ENCODE measurements around the gene C6orf58. TPM values are rescaled to one million over a fixed set of nuclear protein-coding genes. Genes with fewer than 3 reads are reported as not detected.

Gene C6orf58
- total RNA-seq, 4 donors from 2014 or later: not detected

DNA sequence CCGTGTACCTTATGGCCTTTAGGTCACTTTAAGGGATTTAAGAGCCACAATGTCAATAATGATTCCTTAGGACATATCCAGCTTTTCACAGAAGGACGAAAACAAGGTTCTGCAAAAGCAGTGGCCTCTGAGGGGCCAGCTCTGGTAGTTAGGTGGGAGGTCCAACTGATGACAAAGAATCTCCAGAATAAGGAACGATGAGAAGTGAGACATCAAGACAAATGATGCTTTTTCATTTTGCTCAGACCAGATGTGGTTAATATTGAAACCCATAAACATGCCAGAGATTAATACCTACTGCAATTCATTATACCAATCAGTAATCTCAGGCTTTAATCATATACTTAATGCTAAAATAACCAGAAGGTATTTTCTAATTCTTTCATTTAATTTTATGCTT is 1.9 kb downstream of the C6orf58 start:
- TF ChIP-seq, protein P1, sequence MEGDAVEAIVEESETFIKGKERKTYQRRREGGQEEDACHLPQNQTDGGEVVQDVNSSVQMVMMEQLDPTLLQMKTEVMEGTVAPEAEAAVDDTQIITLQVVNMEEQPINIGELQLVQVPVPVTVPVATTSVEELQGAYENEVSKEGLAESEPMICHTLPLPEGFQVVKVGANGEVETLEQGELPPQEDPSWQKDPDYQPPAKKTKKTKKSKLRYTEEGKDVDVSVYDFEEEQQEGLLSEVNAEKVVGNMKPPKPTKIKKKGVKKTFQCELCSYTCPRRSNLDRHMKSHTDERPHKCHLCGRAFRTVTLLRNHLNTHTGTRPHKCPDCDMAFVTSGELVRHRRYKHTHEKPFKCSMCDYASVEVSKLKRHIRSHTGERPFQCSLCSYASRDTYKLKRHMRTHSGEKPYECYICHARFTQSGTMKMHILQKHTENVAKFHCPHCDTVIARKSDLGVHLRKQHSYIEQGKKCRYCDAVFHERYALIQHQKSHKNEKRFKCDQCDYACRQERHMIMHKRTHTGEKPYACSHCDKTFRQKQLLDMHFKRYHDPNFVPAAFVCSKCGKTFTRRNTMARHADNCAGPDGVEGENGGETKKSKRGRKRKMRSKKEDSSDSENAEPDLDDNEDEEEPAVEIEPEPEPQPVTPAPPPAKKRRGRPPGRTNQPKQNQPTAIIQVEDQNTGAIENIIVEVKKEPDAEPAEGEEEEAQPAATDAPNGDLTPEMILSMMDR (IDR thresholded peaks at IDR 0.05): no peak
- no peak for TF ChIP-seq EP300 (IDR thresholded peaks at IDR 0.05)
- no peak for TF ChIP-seq POLR2AphosphoS5 (IDR thresholded peaks at IDR 0.05)
- no peak for TF ChIP-seq POLR2A (IDR thresholded peaks at IDR 0.05; ENCODE audit: low read depth)
- no peak overlapping the region for H3K27ac ChIP-seq (replicated peaks in 1 of 4)
- intact Hi-C loops (cut with DNase I): no loop called here
- no peak for DNase-seq (ENCODE audit: extremely low spot score)
- H3K27me3 ChIP-seq: peaks cover 0 to 4% (median 0%) of the 10 kb centered on the region in 4 donors
- H3K4me3 ChIP-seq: no peak overlapping the region
- WGBS: 49% methylated on average over 3 of the region's 3 CpGs
- no peaks in the 10 kb centered on the region for H3K9me3 ChIP-seq
- no peaks in the 10 kb centered on the region for H3K36me3 ChIP-seq
- no peaks in the 10 kb centered on the region for H3K4me1 ChIP-seq

DNA sequence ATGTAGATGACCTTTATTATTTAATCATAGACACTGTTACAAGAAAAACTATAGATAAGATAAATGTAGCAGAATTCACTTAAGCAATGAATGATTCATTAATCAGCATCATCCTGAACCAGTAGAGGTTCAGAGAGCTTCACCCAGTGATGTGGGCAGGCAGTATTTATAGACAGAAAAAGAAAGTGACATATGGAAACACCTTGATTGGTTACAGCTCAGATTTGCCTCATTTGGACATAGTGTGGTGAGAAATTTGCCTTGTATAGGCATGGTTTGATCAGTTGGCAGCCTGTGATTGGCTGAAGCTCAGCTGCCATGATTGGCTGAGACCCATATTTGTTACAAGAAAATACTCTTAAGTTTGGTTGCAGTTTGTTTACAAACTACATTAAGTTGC is 4.6 kb downstream of the C6orf58 start:
- peaks cover 0 to 4% (median 0%) of the 10 kb centered on the region in 4 donors for H3K27me3 ChIP-seq
- H3K27ac ChIP-seq (replicated peaks in 1 of 4): no peak overlapping the region
- TF ChIP-seq, protein P1 (IDR thresholded peaks at IDR 0.05): no peak
- TF ChIP-seq POLR2A (IDR thresholded peaks at IDR 0.05; ENCODE audit: low read depth) (no peak), EP300 (IDR thresholded peaks at IDR 0.05) (no peak), POLR2AphosphoS5 (IDR thresholded peaks at IDR 0.05) (no peak)
- DNase-seq (ENCODE audit: extremely low spot score): no peak
- H3K36me3 ChIP-seq: no peaks in the 10 kb centered on the region
- H3K9me3 ChIP-seq: no peaks in the 10 kb centered on the region
- intact Hi-C loops (cut with DNase I): no loop called here
- no peaks in the 10 kb centered on the region for H3K4me1 ChIP-seq
- no peak overlapping the region for H3K4me3 ChIP-seq

DNA sequence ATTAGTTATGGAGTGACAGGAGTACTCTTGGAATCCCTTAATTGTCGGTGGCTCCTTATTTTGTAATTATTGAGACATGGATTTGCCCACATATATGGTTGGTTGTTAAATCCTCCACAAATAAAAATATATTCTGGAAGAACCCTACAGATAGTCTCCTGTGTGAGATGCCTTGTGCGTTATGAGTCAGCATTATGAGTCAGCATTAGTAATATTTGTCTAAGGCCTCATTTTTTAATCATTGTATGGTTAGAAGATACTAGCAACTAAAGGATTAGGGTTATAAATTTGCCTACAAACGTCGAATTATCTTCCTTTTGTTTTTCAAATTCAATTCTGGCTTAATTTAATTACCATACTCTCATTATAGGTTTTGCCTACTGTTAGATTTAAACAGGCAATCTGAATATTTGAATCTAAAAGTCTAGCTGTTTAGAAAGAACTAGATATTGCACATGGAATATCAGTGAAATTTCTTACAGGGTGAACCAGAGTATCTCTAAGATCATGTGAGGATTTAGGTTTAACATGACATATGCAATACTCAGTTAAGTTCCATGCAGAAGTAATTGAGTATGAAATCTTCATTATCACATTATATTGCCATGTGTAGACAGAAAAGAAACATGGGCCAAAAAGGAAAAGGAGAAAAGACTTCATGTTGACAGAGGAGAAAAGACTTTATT is 5.9 kb downstream of the C6orf58 start:
- H3K4me1 ChIP-seq: no peaks in the 10 kb centered on the region
- no peak overlapping the region for H3K4me3 ChIP-seq
- TF ChIP-seq, protein P1 (IDR thresholded peaks at IDR 0.05): no peak
- TF ChIP-seq POLR2A (IDR thresholded peaks at IDR 0.05; ENCODE audit: low read depth) (no peak), EP300 (IDR thresholded peaks at IDR 0.05) (no peak), POLR2AphosphoS5 (IDR thresholded peaks at IDR 0.05) (no peak)
- H3K36me3 ChIP-seq: no peaks in the 10 kb centered on the region
- H3K27me3 ChIP-seq: peaks cover 0 to 4% (median 0%) of the 10 kb centered on the region in 4 donors
- no peak overlapping the region for H3K27ac ChIP-seq (replicated peaks in 1 of 4)
- intact Hi-C loops (cut with DNase I): no loop called here
- no peak for DNase-seq (ENCODE audit: extremely low spot score)
- 85% methylated on average over 4 of the region's 4 CpGs for WGBS
- H3K9me3 ChIP-seq: no peaks in the 10 kb centered on the region

DNA sequence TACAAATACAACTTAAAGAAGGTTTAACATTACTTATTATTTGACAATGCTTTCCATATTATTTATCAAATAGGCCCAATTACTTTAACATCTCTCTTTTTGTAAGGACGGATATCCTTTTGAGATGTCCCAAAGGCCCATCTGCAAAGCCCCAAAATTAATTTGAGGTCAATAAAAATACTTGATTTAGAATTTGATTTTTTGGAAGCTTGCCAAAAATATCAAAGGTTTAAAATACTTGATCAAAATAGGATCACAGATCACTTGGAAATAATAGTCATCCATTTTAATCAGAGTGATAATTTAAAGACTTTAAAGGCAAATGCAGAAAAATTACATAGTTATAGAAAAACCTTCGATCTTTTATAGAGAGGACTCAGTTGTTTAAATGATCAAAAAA is 8.1 kb downstream of the C6orf58 start:
- H3K4me3 ChIP-seq: no peak overlapping the region
- intact Hi-C loops (cut with DNase I): no loop called here
- TF ChIP-seq POLR2A (IDR thresholded peaks at IDR 0.05; ENCODE audit: low read depth): no peak
- TF ChIP-seq POLR2AphosphoS5 (IDR thresholded peaks at IDR 0.05): no peak
- TF ChIP-seq, protein P1 (IDR thresholded peaks at IDR 0.05): no peak
- TF ChIP-seq EP300 (IDR thresholded peaks at IDR 0.05): no peak

DNA sequence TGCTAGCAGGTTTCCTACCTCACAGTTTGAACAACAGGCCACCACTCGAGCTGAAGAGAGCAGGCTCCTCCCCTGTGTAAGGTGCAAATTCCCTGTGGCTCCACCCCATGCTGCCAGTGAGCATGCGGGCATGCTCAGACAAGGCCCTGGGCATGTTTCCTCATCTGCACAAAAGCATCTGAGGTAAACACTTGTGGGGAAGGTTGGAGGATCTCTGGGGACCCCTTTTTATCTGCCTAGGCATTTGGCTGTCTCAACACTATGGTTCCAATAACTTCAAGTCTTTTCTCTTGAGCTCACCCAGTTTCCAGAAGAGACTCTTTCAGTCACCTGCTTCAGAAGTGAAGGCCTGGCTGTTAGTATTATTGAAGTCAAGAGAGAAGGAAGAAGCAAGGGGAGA is 9.4 kb downstream of the C6orf58 start:
- no peak overlapping the region for H3K4me3 ChIP-seq
- no peaks in the 10 kb centered on the region for H3K27me3 ChIP-seq
- TF ChIP-seq, protein P1 (IDR thresholded peaks at IDR 0.05): no peak
- TF ChIP-seq POLR2A (IDR thresholded peaks at IDR 0.05; ENCODE audit: low read depth): no peak
- no peak for TF ChIP-seq POLR2AphosphoS5 (IDR thresholded peaks at IDR 0.05)
- no peak for TF ChIP-seq EP300 (IDR thresholded peaks at IDR 0.05)
- 22% methylated on average over 2 of the region's 2 CpGs for WGBS
- H3K36me3 ChIP-seq: no peaks in the 10 kb centered on the region
- H3K4me1 ChIP-seq: no peaks in the 10 kb centered on the region
- intact Hi-C loops (cut with DNase I): no loop called here
- no peak for DNase-seq (ENCODE audit: extremely low spot score)
- no peaks in the 10 kb centered on the region for H3K9me3 ChIP-seq
- H3K27ac ChIP-seq (replicated peaks in 1 of 4): no peak overlapping the region

More for the DNA sequence above, 8.1 kb downstream of the C6orf58 start:
- WGBS: 89% methylated on average over 2 of the region's 2 CpGs
- Histone ChIP-seq H3K4me1 (no peaks in the 10 kb centered on the region), H3K9me3 (no peaks in the 10 kb centered on the region), H3K36me3 (no peaks in the 10 kb centered on the region), H3K27me3 (no peaks in the 10 kb centered on the region), H3K27ac (replicated peaks in 1 of 4) (no peak overlapping the region)
- DNase-seq (ENCODE audit: extremely low spot score): no peak

Data from esophagus muscularis mucosa (tissue), 4 donors.